ENCODE measurements around the gene FOXRED1.
"Not testable (repeated sequence)": the region's sequence is repeated elsewhere in the genome, so short reads cannot be mapped to it uniquely, and the experiment has no call there.

Gene FOXRED1

DNA sequence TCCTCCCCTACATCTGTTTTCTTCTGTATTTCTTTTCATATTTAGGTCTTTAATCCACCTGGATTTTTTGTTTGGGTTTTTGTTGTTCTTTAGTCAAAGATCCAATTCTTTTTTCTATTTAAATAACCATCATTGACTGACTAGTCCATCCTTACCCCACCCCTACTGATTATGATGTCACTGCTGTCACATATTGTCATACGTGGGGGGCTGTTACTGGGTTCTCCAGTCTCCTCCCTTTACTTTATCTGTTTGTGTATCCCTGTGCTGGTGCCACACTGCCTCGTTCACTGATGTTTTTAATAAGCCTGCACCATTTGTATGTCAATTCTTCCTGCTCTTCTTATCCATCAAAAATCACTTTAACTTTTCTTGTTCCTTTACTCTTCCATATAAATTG is 28.1 kb downstream of the FOXRED1 start:
- TF ChIP-seq, protein P1, sequence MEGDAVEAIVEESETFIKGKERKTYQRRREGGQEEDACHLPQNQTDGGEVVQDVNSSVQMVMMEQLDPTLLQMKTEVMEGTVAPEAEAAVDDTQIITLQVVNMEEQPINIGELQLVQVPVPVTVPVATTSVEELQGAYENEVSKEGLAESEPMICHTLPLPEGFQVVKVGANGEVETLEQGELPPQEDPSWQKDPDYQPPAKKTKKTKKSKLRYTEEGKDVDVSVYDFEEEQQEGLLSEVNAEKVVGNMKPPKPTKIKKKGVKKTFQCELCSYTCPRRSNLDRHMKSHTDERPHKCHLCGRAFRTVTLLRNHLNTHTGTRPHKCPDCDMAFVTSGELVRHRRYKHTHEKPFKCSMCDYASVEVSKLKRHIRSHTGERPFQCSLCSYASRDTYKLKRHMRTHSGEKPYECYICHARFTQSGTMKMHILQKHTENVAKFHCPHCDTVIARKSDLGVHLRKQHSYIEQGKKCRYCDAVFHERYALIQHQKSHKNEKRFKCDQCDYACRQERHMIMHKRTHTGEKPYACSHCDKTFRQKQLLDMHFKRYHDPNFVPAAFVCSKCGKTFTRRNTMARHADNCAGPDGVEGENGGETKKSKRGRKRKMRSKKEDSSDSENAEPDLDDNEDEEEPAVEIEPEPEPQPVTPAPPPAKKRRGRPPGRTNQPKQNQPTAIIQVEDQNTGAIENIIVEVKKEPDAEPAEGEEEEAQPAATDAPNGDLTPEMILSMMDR (IDR thresholded peaks at IDR 0.05; ENCODE audit: insufficient read depth, low read depth, low read length, missing control alignments): no peak
- H3K4me3 ChIP-seq (ENCODE audit: low read depth, low read length): no peak overlapping the region
- DNase-seq (ENCODE audit: low read depth): no peak

DNA sequence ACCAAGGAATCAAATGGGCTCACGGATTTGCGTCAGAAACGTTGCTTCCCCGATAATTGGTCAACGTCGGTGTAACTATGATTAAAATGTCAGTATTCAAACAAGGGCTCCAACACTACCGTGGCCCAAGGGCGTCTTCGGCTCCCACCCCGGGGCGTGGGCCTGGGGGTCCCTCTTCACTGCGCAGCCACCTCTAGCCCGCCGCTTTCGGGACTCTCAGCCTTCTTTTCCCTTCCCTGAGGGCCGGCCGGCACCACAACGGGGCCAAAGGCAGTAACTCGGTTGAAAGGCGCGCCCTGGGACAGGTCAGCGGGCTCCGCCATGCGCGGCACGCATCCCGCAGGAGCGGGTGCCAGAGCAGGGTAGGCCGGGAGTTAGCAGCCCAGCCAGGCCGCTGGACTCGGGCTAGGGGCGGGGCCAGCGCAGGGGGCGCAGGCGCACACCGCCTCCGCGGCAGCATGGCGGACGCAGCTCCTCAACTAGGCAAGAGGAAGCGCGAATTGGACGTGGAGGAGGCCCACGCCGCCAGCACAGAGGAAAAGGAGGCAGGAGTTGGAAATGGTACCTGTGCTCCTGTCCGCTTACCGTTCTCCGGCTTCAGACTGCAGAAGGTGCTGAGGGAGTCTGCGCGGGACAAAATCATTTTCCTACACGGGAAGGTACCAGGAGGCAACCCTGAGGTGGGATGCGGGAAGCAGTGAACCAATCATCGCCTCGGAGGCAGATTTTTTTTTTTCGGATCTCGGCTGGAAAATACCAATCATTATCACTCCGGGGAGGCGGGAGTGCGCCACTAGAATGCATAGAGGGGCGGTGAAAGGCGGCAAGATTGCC is 34.9 kb downstream of the FOXRED1 start, which contains the start of gene DCPS:
Gene DCPS, plus strand, starts transcription at position 438 of the 834 bp plus-strand sequence. Its CDS starts 21 bp downstream, at position 459.
- H3K4me3 ChIP-seq (ENCODE audit: low read depth, low read length): peak within 1 kb of the TSS; percentile 99
- DNase-seq (ENCODE audit: low read depth): peak; percentile 94
- TF ChIP-seq, protein P1 (IDR thresholded peaks at IDR 0.05; ENCODE audit: insufficient read depth, low read depth, low read length, missing control alignments): no peak

DNA sequence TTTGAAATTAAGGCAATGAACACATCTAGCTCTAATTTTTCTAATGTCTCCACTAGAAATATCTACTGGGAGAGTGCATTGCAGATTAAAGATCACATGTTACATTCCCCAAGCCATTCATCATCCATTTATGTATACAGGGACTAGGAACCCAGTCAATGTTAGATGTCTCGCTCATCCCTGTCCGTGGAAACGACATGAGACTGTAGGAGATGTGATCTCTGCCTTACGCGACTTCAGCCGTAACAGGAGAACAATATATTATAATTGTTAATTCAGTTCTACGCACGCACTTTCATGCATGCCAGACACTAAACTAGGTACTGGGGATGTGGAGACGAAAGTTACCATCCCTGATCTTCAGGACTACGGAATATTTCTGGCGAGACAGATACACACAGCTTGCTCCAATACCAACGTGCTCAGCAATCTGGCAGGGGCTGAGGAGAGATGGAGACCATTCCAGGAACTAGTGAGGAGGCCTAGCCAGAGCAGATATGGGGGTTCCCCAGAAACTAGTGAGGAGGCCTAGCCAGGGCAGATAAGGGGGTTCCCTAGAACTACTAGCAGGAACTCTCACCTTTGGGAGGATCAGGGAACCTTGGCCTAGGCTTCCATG is 35.6 kb downstream of the FOXRED1 start:
- DNase-seq (ENCODE audit: low read depth): peak; percentile 60
- peak overlapping the region; percentile 99 for H3K4me3 ChIP-seq (ENCODE audit: low read depth, low read length)
- TF ChIP-seq, protein P1 (IDR thresholded peaks at IDR 0.05; ENCODE audit: insufficient read depth, low read depth, low read length, missing control alignments): no peak

DNA sequence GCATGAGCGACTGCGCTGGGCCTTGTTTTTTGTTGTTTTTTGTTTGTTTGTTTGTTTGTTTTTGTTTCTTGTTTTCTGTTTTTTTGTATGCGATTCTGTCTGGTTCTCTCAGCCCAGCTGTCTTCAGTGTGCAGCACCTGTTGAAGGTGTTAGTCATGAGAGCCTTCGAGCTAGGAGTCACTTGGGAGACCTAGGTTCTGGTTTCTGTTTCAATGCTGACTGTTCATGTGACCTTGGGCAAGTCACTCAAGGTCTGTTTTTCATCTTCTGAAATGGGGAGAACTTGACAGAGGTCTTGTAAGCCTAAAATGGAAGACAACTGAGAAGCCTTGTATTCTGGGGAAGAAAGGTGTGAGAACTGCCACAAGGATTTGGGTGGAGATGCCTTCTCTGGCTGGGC is 36.7 kb downstream of the FOXRED1 start:
- DNase-seq (ENCODE audit: low read depth): peak; percentile 90
- TF ChIP-seq, protein P1 (IDR thresholded peaks at IDR 0.05; ENCODE audit: insufficient read depth, low read depth, low read length, missing control alignments): no peak
- H3K4me3 ChIP-seq (ENCODE audit: low read depth, low read length): no peak overlapping the region

DNA sequence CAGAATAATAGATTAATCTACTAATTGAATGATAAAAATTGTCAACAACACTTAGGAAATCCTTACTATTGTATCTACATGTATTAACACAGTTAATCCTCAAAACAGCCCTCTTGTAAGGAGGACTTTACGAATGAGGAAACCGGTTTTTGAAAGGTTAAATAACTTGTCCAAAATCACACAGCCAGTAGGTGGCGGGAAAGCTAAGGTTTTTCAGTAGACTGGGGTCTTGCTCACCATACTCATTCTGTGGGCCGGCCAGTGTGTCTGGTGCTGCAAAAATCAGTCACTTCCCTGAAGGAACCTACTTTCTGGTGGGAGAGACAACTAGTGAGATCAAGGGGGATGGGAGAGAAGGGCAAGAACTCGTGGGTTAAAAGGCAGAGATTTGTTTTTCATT is 38.8 kb downstream of the FOXRED1 start:
- H3K4me3 ChIP-seq (ENCODE audit: low read depth, low read length): no peak overlapping the region
- TF ChIP-seq, protein P1 (IDR thresholded peaks at IDR 0.05; ENCODE audit: insufficient read depth, low read depth, low read length, missing control alignments): peak; percentile 38
- DNase-seq (ENCODE audit: low read depth): peak; percentile 61

DNA sequence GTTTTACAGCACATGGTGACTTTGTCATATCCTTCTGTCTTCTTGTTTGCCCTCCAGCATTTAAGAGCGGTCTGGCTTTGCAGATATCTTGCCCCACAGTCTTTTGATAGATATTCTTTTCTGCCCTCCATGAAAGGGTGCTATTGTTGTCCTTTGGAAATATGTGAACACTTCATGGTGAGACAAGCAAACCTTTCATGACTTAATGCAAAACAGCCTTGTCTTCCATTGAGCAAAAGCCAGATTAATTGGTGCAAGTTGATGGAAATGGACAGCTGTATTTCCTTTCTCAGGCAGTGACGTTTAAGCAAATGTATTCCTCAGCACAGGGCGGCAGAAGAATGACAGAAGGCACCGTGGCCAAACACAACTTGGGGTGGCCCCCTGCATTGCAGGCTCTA is 39.3 kb downstream of the FOXRED1 start:
- DNase-seq (ENCODE audit: low read depth): no peak
- TF ChIP-seq, protein P1 (IDR thresholded peaks at IDR 0.05; ENCODE audit: insufficient read depth, low read depth, low read length, missing control alignments): no peak
- no peak overlapping the region for H3K4me3 ChIP-seq (ENCODE audit: low read depth, low read length)

DNA sequence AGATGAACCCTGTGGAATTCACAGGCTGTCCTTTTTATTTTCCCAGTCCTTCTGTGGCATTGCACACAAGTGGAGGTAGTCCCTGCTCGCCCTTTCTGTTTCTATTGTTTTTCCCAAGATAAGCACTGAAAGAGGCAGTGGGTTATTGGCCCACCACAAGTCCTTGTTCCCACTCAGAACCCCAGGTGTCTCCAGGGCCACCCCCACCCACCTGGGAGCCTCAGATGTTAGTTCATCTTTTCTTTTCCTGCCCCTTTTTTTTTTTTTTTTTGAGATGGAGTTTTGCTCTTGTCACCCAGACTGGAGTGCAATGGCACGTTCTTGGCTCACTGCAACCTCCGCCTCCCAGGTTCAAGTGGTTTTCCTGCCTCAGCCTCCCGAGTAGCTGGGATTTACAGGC is 39.8 kb downstream of the FOXRED1 start:
- not testable (repeated sequence) for DNase-seq (ENCODE audit: low read depth)

More for the DNA sequence above, 39.8 kb downstream of the FOXRED1 start:
- H3K4me3 ChIP-seq (ENCODE audit: low read depth, low read length): not testable (repeated sequence)

All from GM12865 (cell line).